A673 (cell line): ENCODE data around the gene B3GNT7. TPM values are rescaled to one million over a fixed set of nuclear protein-coding genes. Genes with fewer than 3 reads are reported as not detected.

Source experiments
- BruUV-seq: library from RNA; stranded (reverse); fragments of 400-500 nt; replicated peaks from 2 replicates; lab custom pipeline; 2021; lab: Mats Ljungman, UMichigan
- CTCF ChIA-PET: fragments of 300-600 bp; sonication (Branson Sonifier 250); formaldehyde crosslinking; loops from one replicate; lab custom pipeline; 2022; ENCODE audit warnings: antibody characterized with exemption; lab: Charles Lee
- POLR2A ChIA-PET: fragments of 300-600 bp; sonication (Branson Sonifier 250); formaldehyde crosslinking; loops from one replicate; lab custom pipeline; 2022; ENCODE audit warnings: antibody characterized with exemption; ENCODE audit not compliant: low non-redundant PET; lab: Charles Lee
- DNase-seq: peaks from one replicate; pipeline ENCODE4 v3.0.0-alpha.2; 2015; ENCODE audit warnings: low spot score
- H3K27ac ChIP-seq: fragments of 200-600 bp; sonication (generic); 2 replicates; pipeline ENCODE4 v1.5.1; 2016; ENCODE audit warnings: mixed run types, low read depth, mild to moderate bottlenecking, mixed read lengths, antibody characterized with exemption, low read length; ENCODE audit not compliant: poor library complexity, severe bottlenecking
- H3K27me3 ChIP-seq: fragments of 200-600 bp; sonication (generic); replicated peaks from 2 replicates; pipeline ENCODE4 v1.6.1; 2017; ENCODE audit warnings: mixed run types, low read depth, mild to moderate bottlenecking, mixed read lengths, antibody characterized with exemption, low read length; ENCODE audit not compliant: insufficient read depth, poor library complexity
- H3K36me3 ChIP-seq: fragments of 200-600 bp; sonication (generic); 2 replicates; pipeline ENCODE4 v1.6.1; 2016; ENCODE audit warnings: mixed run types, mild to moderate bottlenecking, mixed read lengths, antibody characterized with exemption, low read length; ENCODE audit not compliant: insufficient read depth, poor library complexity, severe bottlenecking
- H3K4me1 ChIP-seq: fragments of 200-600 bp; sonication (generic); 2 replicates; pipeline ENCODE4 v1.6.1; 2017; ENCODE audit warnings: mixed run types, mild to moderate bottlenecking, mixed read lengths, antibody characterized with exemption, low read length; ENCODE audit not compliant: insufficient read depth, poor library complexity, severe bottlenecking
- H3K4me3 ChIP-seq: fragments of 200-600 bp; sonication (generic); 2 replicates; pipeline ENCODE4 v1.5.1; 2016; ENCODE audit warnings: low read depth, mixed run types, mild to moderate bottlenecking, mixed read lengths, low read length; ENCODE audit not compliant: poor library complexity, severe bottlenecking
- H3K9me3 ChIP-seq: fragments of 200-600 bp; sonication (generic); 2 replicates; pipeline ENCODE4 v1.6.1; 2016; ENCODE audit warnings: mixed run types, low read depth, mild to moderate bottlenecking, mixed read lengths, antibody characterized with exemption, low read length; ENCODE audit not compliant: poor library complexity, severe bottlenecking
- EZH2 ChIP-seq: fragments of 200-600 bp; sonication (generic); IDR thresholded peaks from 2 replicates; pipeline ENCODE4 v1.6.1; 2017; ENCODE audit warnings: borderline replicate concordance, low read depth, mild to moderate bottlenecking, mixed read lengths, antibody characterized with exemption, low read length; ENCODE audit not compliant: poor library complexity, severe bottlenecking
- intact Hi-C: fragments of 100-400 bp; cut with micrococcal nuclease; formaldehyde crosslinking; loops from one replicate; pipeline ENCODE4 v1.10.0; 2022; ENCODE audit not compliant: unreplicated experiment
- total RNA-seq: library from RNA; stranded (reverse); gene quantifications from 2 replicates; pipeline ENCODE4 v1.2.3, GENCODE V29; 2021
- TF ChIP-seq, protein P1 (sequence below): fragments of 300-800, 200-600 bp; sonication (generic); conservative IDR thresholded peaks from 2 replicates; pipeline ENCODE4 v1.5.1; 2017; ENCODE audit warnings: low read depth, mild to moderate bottlenecking, antibody characterized with exemption, low read length, moderate library complexity, mixed read lengths

B3GNT7 gene
- total RNA-seq, 1 experiment from 2014 or later: not detected

DNA sequence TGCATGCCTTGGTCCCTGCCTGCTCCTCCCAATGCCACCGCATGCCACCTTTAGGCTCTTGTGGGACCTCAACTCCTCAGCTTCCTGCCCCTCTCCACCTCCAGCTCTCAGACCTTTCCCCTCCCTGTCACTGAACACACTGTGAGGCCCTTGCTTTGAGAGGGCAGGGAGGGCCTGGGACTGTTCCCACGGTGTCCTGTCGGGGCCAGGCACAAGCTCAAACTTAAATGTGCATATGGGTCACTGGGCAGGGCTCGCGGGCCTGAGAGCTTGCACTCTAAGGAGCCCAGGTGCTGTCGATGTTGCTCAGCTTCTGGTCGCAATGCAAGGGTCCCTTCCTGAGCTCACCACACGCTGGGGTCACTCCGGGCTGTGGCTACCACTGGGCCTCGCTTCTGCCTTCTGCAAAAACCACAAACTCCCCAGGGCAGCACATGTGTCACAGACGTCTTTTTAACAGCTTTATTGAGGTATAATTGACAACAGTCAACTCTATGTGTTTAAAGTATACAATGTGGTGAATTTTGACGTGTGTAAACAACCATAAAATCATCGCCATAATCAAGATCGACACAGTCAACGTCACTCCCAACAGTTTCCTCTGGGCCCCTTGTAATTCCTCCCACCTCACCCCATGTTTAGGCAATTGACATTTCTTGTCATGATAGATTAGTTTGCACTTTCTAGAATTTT lies 11.9 kb upstream of the B3GNT7 start:
- Histone ChIP-seq H3K4me3 (no peak overlapping the region), H3K9me3 (peaks cover 10% of the 10 kb centered on the region), H3K27ac (no peak overlapping the region), H3K36me3 (no peaks in the 10 kb centered on the region), H3K27me3 (no peaks in the 10 kb centered on the region), H3K4me1 (no peaks in the 10 kb centered on the region)
- no peak for DNase-seq
- intact Hi-C loops: no loop called here
- TF ChIP-seq, protein P1, sequence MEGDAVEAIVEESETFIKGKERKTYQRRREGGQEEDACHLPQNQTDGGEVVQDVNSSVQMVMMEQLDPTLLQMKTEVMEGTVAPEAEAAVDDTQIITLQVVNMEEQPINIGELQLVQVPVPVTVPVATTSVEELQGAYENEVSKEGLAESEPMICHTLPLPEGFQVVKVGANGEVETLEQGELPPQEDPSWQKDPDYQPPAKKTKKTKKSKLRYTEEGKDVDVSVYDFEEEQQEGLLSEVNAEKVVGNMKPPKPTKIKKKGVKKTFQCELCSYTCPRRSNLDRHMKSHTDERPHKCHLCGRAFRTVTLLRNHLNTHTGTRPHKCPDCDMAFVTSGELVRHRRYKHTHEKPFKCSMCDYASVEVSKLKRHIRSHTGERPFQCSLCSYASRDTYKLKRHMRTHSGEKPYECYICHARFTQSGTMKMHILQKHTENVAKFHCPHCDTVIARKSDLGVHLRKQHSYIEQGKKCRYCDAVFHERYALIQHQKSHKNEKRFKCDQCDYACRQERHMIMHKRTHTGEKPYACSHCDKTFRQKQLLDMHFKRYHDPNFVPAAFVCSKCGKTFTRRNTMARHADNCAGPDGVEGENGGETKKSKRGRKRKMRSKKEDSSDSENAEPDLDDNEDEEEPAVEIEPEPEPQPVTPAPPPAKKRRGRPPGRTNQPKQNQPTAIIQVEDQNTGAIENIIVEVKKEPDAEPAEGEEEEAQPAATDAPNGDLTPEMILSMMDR: no peak
- TF ChIP-seq EZH2: no peak
- POLR2A ChIA-PET: no interaction called here
- BruUV-seq: no TSS peak
- CTCF ChIA-PET: no interaction called here

DNA sequence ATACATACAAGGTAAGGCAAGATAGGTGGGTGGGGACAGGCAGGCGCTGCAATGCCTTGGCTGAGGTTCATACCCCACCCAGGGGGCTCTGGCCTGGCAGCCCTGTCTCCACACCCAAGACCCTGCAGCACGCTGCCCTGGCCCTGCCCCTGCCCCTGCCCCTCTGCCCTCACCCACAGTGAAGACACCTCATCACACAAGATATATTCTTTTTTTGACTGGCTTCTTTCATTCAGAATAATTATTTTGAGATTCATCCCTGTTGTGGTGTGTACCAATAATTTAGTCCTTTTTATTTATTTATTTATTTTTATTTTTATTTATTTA lies 11.4 kb upstream of the B3GNT7 start:
- TF ChIP-seq, protein P1: no peak
- TF ChIP-seq EZH2: no peak
- no peaks in the 10 kb centered on the region for H3K27me3 ChIP-seq
- H3K9me3 ChIP-seq: peaks cover 10% of the 10 kb centered on the region
- DNase-seq: no peak
- intact Hi-C loops: no loop called here
- H3K4me1 ChIP-seq: no peaks in the 10 kb centered on the region
- ChIA-PET CTCF (no interaction called here), POLR2A (no interaction called here)
- no peak overlapping the region for H3K27ac ChIP-seq
- no peak overlapping the region for H3K4me3 ChIP-seq
- no TSS peak for BruUV-seq
- no peaks in the 10 kb centered on the region for H3K36me3 ChIP-seq

DNA sequence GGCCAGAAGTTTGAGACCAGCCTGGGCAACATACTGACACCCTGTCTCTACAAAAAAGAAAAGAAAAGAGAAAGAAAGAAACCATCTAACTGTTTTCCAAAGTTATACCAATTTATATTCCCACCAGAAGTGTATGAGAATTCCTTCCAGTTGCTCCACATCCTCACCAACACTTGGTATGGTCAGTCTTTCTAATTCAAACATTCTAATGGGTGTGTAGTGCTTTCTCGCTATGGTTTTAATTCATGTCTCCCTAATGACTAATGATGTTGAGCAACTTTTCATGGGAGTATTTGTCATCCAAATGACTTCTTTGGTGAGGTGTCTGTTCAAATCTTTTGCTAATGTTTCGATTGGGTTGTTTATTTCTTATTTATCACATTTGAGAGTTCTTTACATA lies 10.5 kb upstream of the B3GNT7 start:
- Histone ChIP-seq H3K27ac (no peak overlapping the region), H3K27me3 (no peaks in the 10 kb centered on the region), H3K9me3 (peaks cover 10% of the 10 kb centered on the region), H3K4me3 (no peak overlapping the region), H3K36me3 (no peaks in the 10 kb centered on the region), H3K4me1 (no peaks in the 10 kb centered on the region)
- intact Hi-C loops: no loop called here
- ChIA-PET POLR2A (no interaction called here), CTCF (no interaction called here)
- DNase-seq: no peak
- TF ChIP-seq, protein P1: no peak
- TF ChIP-seq EZH2: no peak
- BruUV-seq: no TSS peak
